GM12873 (cell line): ENCODE data around the gene ARMH4.

ENCODE experiments used
- TF ChIP-seq, protein P1 (sequence below): IDR thresholded peaks from 2 replicates; pipeline ENCODE4 v1.5.1; 2012; ENCODE audit warnings: low read depth, mild to moderate bottlenecking, moderate library complexity, low read length, control low read depth; ENCODE audit not compliant: insufficient read depth; ENCODE audit errors: missing control alignments

The ARMH4 gene

DNA sequence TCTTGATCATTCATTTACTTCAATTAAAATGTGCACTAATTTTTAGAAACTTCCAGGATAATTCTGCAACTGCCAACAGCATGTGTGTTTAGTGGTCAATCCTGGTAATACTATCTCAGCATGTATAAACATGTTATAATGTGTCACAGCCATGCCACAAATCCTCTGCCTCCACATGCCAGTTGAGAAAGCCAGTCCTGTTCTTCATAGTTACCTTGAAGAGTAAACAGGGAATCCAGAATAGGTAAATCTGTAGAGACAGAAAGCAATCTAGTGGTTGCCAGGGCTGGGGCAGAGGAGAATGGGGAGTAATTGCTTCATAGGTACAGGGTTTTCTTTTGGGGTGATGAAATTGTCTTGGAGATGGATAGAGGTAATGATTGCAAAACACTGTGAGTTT, 85.9 kb downstream of the ARMH4 start:
- TF ChIP-seq, protein P1, sequence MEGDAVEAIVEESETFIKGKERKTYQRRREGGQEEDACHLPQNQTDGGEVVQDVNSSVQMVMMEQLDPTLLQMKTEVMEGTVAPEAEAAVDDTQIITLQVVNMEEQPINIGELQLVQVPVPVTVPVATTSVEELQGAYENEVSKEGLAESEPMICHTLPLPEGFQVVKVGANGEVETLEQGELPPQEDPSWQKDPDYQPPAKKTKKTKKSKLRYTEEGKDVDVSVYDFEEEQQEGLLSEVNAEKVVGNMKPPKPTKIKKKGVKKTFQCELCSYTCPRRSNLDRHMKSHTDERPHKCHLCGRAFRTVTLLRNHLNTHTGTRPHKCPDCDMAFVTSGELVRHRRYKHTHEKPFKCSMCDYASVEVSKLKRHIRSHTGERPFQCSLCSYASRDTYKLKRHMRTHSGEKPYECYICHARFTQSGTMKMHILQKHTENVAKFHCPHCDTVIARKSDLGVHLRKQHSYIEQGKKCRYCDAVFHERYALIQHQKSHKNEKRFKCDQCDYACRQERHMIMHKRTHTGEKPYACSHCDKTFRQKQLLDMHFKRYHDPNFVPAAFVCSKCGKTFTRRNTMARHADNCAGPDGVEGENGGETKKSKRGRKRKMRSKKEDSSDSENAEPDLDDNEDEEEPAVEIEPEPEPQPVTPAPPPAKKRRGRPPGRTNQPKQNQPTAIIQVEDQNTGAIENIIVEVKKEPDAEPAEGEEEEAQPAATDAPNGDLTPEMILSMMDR: no peak

DNA sequence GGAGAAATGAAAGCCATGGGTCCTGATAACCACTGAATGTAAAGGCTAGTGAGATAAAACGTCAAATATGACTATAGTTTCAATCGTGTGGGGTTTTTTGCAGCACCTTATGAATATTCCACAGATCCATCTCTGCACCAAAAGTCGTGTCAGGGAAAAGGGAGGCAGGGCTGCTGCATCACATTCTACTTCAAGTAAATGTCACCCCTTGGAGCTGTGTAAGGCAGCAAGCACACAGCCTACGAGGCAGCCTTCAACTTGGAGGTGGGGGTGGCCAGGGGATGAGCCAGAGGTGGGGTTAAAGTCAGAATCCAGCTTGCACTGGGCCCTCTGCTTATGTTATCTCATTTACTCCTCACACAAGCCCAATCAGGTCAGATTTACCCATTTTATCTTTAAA, 90.4 kb downstream of the ARMH4 start:
- TF ChIP-seq, protein P1: no peak

DNA sequence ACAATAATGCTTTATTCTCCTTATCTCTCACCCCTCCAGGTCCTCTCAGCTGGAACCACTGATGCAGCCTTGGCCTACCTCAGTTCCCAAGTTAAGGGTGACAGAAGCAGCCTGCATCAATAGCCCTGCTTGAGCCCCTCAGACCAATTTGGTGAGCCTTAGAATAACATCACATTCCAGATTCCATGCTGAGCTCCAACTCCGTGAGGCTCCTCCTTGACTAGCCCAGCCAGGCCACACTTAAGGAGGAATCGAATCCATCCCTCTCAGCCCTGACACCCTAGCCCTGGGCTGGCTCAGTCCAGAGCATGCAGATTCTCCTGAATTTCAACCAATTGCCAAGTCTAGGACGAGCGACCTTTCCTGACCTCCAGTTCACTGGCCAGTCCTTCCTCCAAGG, 91.1 kb downstream of the ARMH4 start:
- TF ChIP-seq, protein P1: no peak

- TF ChIP-seq, protein P1: no peak
Observed at GRCh38 chr14:58060077-58060476, 91.9 kb downstream of the ARMH4 start.

DNA sequence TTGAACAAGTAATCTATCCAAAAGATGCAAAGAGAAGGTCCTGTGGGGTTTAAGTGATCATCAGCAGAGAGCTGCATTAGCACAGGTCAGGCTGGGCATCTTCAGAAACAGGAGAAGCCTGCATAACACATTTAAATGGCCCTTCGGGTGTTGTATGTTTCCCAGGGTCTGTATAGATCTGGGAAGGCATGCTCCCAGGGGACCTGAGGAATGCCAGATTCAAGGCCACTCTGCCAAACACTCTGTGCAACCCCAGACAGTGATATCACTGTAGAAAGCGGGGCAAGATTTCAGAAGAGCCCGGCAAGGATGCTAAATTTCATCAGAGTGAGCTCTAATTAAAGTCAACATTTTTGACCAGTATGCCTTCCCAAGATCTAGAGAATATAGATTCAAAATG, 92.9 kb downstream of the ARMH4 start:
- TF ChIP-seq, protein P1: no peak

DNA sequence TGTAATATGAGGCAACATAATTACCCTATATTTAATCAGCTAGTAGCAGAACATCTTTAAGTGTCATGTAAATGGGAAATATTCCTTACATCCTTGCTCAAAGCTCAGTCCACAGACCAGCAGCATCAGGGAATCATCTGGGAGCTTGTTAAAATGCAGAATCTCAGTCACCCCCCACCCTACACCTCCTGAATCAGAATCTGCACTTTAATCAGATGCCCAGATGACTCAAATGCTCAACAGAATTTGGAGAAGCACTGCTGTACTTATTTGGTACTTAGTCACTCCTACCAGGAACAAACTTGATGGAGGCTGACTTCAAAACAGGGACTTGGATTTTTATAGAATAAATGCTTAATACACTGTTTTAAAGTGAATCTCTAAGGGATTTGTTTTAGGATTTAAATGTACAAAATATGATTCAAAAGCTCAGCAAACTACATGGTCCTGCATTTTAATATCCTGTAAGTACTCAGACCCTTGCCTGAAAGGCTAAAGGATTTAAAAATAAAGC, 96.5 kb downstream of the ARMH4 start:
- TF ChIP-seq, protein P1: no peak

DNA sequence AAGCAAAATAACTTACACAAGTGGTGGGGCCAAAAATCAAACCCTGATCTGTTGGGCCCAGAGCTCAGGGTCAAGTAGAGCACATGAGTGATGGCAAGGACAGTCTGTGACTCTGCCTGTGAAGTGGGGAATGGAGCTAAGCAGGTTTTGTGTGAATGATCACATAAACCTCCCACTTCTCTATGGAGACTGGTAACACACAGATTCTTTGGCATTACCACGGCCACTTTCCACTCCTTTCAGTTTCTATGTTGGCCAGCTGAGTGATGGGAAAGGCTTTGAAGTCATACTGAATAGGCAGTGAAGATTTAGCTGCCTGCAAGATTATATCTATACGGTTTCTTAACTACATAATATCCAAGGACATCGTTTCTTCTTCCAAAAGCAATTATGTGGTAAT, 97.9 kb downstream of the ARMH4 start:
- TF ChIP-seq, protein P1: no peak
